AG09309 (cell line): ENCODE data around the gene OR4C45.
"Not testable (repeated sequence)": the region's sequence is repeated elsewhere in the genome, so short reads cannot be mapped to it uniquely, and the experiment has no call there.

Experiments used
- DNase-seq: peaks from one replicate; pipeline ENCODE4 v3.0.0-alpha.2; 2010; ENCODE audit warnings: low read depth
- H3K4me3 ChIP-seq: 2 replicates; pipeline ENCODE4 v1.5.1; 2011; ENCODE audit warnings: mild to moderate bottlenecking, low read depth, low read length, moderate library complexity; ENCODE audit not compliant: control insufficient read depth
- TF ChIP-seq, protein P1 (sequence below): IDR thresholded peaks from 2 replicates; pipeline ENCODE4 v1.5.1; 2011; ENCODE audit warnings: mild to moderate bottlenecking, low read depth, low read length, inconsistent platforms; ENCODE audit not compliant: insufficient read depth, control insufficient read depth; ENCODE audit errors: missing control alignments

OR4C45 gene

DNA sequence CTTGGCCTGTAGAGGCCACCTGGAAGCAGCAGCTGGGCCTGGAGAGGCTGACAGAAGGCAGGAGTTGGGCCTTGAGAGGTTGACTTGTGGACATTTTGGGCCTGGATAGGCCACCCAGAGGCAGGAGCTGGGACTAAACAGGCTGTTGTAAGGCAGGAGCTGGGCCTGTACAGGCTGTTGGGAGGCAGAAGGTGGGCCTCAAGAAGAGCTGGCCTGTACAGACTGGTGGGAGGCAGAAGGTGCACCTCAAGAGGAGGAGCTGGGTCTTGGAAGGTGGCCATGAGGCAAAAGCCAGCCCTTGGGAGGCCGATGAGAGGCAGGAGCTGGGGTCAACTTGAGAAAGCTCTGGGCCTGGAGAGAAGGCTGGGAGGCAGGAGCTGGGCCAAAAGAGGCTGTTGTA lies 45.3 kb downstream of the OR4C45 start:
- TF ChIP-seq, protein P1, sequence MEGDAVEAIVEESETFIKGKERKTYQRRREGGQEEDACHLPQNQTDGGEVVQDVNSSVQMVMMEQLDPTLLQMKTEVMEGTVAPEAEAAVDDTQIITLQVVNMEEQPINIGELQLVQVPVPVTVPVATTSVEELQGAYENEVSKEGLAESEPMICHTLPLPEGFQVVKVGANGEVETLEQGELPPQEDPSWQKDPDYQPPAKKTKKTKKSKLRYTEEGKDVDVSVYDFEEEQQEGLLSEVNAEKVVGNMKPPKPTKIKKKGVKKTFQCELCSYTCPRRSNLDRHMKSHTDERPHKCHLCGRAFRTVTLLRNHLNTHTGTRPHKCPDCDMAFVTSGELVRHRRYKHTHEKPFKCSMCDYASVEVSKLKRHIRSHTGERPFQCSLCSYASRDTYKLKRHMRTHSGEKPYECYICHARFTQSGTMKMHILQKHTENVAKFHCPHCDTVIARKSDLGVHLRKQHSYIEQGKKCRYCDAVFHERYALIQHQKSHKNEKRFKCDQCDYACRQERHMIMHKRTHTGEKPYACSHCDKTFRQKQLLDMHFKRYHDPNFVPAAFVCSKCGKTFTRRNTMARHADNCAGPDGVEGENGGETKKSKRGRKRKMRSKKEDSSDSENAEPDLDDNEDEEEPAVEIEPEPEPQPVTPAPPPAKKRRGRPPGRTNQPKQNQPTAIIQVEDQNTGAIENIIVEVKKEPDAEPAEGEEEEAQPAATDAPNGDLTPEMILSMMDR, result no peak
- H3K4me3 ChIP-seq, result no peak overlapping the region
- no peak for DNase-seq

DNA sequence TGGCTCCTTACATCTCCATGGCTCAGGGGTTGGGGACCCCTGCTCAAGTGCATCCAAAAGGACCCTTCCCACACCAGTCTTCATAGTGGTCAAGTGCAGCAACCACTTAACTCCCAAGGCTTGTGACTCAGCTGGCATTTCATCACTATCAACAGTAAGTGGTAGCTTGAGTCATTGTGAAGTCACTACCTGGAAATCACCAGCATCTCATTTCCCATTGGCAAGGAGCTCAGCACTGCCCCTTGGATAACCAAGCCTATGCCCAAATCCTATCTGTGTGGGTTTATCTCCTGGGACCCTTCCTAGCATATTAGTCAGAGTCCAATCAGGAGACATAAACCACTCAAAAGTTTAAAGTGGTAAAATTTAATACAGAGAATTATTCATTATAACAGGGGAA lies 46.3 kb downstream of the OR4C45 start:
- not testable (repeated sequence) for H3K4me3 ChIP-seq, DNase-seq

DNA sequence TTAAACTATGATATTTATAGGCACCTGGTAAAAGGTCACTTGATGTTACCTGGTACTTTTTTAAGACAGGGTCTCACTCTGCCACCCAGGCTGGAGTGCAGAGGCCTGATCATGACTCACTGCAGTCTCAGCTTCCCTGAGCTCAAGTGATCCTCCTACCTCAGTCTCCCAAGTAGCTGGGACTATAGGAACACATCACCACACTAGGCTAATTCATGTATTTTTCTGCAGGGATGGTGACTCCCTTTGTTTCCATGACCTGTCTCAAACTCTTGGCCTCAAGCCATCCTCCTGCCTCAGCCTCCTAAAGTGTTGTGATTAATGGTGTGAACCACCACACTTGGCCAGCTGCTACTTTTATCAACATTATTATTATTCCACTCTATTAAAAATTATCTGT lies 47.6 kb downstream of the OR4C45 start:
- TF ChIP-seq, protein P1, result no peak
- no peak for DNase-seq
- H3K4me3 ChIP-seq, result no peak overlapping the region
